ENCODE results near the gene TDRD12.

The TDRD12 gene

GRCh38 chr19:32863301-32863700 is 143.7 kb downstream of the TDRD12 start:
- TF ChIP-seq, protein P1, sequence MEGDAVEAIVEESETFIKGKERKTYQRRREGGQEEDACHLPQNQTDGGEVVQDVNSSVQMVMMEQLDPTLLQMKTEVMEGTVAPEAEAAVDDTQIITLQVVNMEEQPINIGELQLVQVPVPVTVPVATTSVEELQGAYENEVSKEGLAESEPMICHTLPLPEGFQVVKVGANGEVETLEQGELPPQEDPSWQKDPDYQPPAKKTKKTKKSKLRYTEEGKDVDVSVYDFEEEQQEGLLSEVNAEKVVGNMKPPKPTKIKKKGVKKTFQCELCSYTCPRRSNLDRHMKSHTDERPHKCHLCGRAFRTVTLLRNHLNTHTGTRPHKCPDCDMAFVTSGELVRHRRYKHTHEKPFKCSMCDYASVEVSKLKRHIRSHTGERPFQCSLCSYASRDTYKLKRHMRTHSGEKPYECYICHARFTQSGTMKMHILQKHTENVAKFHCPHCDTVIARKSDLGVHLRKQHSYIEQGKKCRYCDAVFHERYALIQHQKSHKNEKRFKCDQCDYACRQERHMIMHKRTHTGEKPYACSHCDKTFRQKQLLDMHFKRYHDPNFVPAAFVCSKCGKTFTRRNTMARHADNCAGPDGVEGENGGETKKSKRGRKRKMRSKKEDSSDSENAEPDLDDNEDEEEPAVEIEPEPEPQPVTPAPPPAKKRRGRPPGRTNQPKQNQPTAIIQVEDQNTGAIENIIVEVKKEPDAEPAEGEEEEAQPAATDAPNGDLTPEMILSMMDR (IDR thresholded peaks at IDR 0.05): no peak

- TF ChIP-seq, protein P1 (IDR thresholded peaks at IDR 0.05): no peak
Measured at GRCh38 chr19:32863841-32864240, 144.3 kb downstream of the TDRD12 start.

DNA sequence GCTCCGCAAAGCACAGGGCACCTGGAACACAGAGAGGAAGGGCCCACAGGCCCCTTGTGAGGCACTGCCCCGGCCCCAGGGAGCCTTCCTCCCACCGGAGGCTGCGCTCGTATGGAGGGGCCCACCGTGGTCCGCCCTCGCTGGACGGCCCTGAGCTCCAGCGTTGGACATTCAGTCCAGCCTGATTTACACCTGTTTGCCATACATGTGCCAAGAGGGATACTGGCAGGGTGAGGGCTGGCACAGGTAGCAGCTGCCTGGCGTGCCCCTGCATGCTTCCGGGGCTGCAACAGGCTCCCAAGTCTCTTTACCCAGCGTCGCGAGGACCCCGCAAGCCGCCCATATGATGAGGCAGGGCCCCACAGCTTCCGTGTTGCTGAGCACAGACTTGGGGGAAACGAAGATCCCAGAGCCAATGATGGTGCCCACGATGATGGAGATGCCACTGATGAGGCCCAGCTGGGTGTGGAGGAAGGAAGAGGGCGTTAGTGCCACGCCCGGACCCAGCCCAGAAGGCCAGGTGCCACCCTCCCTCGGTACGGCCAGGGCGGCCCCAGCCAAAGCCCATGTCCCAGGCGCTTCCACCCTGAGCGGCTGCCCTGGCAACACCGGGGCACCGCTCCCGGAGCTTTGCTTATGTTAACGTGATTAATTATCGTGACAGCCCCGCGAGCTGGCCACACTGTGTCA is 144.9 kb downstream of the TDRD12 start:
- TF ChIP-seq, protein P1 (IDR thresholded peaks at IDR 0.05): no peak

DNA sequence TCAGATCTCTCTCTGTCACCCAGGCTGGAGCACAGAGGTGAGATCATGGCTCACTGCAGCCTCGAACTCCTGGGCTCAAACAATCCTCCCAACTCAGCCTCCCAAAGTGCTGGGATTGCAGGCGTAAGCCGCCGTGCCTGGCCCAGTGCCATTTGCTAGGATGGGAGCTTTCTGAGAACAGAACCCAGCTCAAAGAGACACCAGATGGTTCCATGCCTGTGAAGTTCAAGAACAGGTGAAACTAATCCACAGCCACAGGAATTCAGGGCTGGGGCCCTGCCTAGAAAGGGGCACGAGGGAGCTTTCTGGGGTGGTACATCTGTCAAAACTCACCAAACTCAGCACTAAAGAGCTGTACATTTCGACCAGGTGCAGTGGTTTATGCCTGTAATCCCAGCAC is 145.8 kb downstream of the TDRD12 start:
- TF ChIP-seq, protein P1 (IDR thresholded peaks at IDR 0.05): no peak

DNA sequence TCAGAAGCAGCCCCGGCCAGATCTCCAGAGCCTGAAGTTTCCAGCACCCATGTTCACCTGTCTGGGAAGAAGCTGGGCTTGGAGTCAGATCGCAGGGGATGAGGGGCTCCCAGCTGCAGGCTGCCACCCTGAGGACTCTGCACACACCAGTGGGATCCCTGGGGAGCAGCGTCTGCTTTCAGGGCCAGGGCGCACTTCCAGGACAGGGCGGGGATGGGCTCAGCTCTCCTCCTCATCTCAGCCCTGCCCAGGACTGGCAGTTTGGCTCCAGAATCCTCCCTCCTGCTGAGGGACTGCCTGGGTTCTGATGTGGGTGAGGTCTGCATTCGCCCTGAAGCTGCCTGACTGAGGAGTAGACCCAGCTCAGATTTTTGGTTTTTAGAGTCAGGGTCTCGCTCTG is 146.5 kb downstream of the TDRD12 start:
- TF ChIP-seq, protein P1 (IDR thresholded peaks at IDR 0.05): no peak

- TF ChIP-seq, protein P1 (IDR thresholded peaks at IDR 0.05): no peak
Measured at GRCh38 chr19:32866564-32867265, 147.1 kb downstream of the TDRD12 start.

GRCh38 chr19:32868206-32868950 is 148.8 kb downstream of the TDRD12 start:
- TF ChIP-seq, protein P1 (IDR thresholded peaks at IDR 0.05): no peak
